Muscle layer of duodenum (tissue), 2 donors: ENCODE data around the gene GRK5.

Experiments used
- H3K27ac ChIP-seq: one replicate; pipeline ENCODE4 v1.7.0; 2013; ENCODE audit warnings: mild to moderate bottlenecking, low read length
- H3K27me3 ChIP-seq: one replicate; pipeline ENCODE4 v1.7.0; 2013; ENCODE audit warnings: low read depth, mild to moderate bottlenecking, control low read depth, low read length
- H3K36me3 ChIP-seq, 2 donors: one replicate each; pipeline ENCODE4 v1.7.0; 2013; ENCODE audit warnings: low read length in 2 of 2, control low read depth in 1 of 2, mild to moderate bottlenecking in 1 of 2; ENCODE audit not compliant: insufficient read depth in 2 of 2, control insufficient read depth in 1 of 2
- H3K4me1 ChIP-seq, 2 donors: one replicate each; pipeline ENCODE4 v1.7.0; 2013; ENCODE audit warnings: low read length in 2 of 2, mild to moderate bottlenecking in 2 of 2, control low read depth in 1 of 2, moderate library complexity in 1 of 2; ENCODE audit not compliant: insufficient read depth in 2 of 2, control insufficient read depth in 1 of 2
- H3K4me3 ChIP-seq, 2 donors: one replicate each; pipeline ENCODE4 v1.7.0; 2013; ENCODE audit warnings: low read length in 2 of 2, low read depth in 1 of 2, mild to moderate bottlenecking in 1 of 2
- H3K9me3 ChIP-seq, 2 donors: one replicate each; pipeline ENCODE4 v1.7.0; 2013; ENCODE audit warnings: low read length in 2 of 2, control low read depth in 1 of 2, mild to moderate bottlenecking in 1 of 2; ENCODE audit not compliant: control insufficient read depth in 1 of 2
- donor health status: healthy.

Gene GRK5

GRCh38 chr10:119495021-119495505 lies 287.7 kb downstream of the GRK5 start:
- Histone ChIP-seq H3K27ac (no peak overlapping the region), H3K4me3 (no peak overlapping the region), H3K9me3 (no peaks in the 10 kb centered on the region), H3K27me3 (no peaks in the 10 kb centered on the region), H3K36me3 (no peaks in the 10 kb centered on the region), H3K4me1 (peaks cover 5 to 32% of the 10 kb centered on the region in 2 donors)

GRCh38 chr10:119495545-119495944 lies 288.2 kb downstream of the GRK5 start:
- Histone ChIP-seq H3K27me3 (no peaks in the 10 kb centered on the region), H3K27ac (no peak overlapping the region), H3K4me3 (no peak overlapping the region)

GRCh38 chr10:119496273-119496672 lies 288.9 kb downstream of the GRK5 start:
- Histone ChIP-seq H3K36me3 (no peaks in the 10 kb centered on the region), H3K4me1 (peaks cover 5 to 38% of the 10 kb centered on the region in 2 donors), H3K9me3 (no peaks in the 10 kb centered on the region), H3K4me3 (no peak overlapping the region), H3K27me3 (no peaks in the 10 kb centered on the region), H3K27ac (no peak overlapping the region)

More at GRCh38 chr10:119495545-119495944, 288.2 kb downstream of the GRK5 start:
- Histone ChIP-seq H3K9me3 (no peaks in the 10 kb centered on the region), H3K36me3 (no peaks in the 10 kb centered on the region), H3K4me1 (peaks cover 5 to 33% of the 10 kb centered on the region in 2 donors)

GRCh38 chr10:119497243-119497642 lies 289.9 kb downstream of the GRK5 start:
- H3K4me3 ChIP-seq: no peak overlapping the region
- H3K9me3 ChIP-seq: no peaks in the 10 kb centered on the region
- no peaks in the 10 kb centered on the region for H3K27me3 ChIP-seq
- peaks cover 5 to 31% of the 10 kb centered on the region in 2 donors for H3K4me1 ChIP-seq
- H3K36me3 ChIP-seq: no peaks in the 10 kb centered on the region
- no peak overlapping the region for H3K27ac ChIP-seq

GRCh38 chr10:119498889-119499676 lies 291.7 kb downstream of the GRK5 start:
- peaks cover 0 to 4% of the 10 kb centered on the region in 2 donors for H3K36me3 ChIP-seq
- H3K27ac ChIP-seq: no peak overlapping the region

GRCh38 chr10:119499677-119500002 lies 292.3 kb downstream of the GRK5 start:
- no peak overlapping the region for H3K27ac ChIP-seq
- no peak overlapping the region for H3K4me3 ChIP-seq
- H3K36me3 ChIP-seq: peaks cover 0 to 4% of the 10 kb centered on the region in 2 donors

More at GRCh38 chr10:119498889-119499676, 291.7 kb downstream of the GRK5 start:
- no peaks in the 10 kb centered on the region for H3K27me3 ChIP-seq
- peaks cover 3 to 22% of the 10 kb centered on the region in 2 donors for H3K4me1 ChIP-seq
- no peaks in the 10 kb centered on the region for H3K9me3 ChIP-seq
- no peak overlapping the region for H3K4me3 ChIP-seq

GRCh38 chr10:119500123-119500795 lies 292.9 kb downstream of the GRK5 start:
- H3K36me3 ChIP-seq: peaks cover 0 to 4% of the 10 kb centered on the region in 2 donors
- H3K27me3 ChIP-seq: no peaks in the 10 kb centered on the region
- peaks cover 0 to 13% of the 10 kb centered on the region in 2 donors for H3K4me1 ChIP-seq
- H3K9me3 ChIP-seq: no peaks in the 10 kb centered on the region
- H3K4me3 ChIP-seq: no peak overlapping the region
- H3K27ac ChIP-seq: no peak overlapping the region

More at GRCh38 chr10:119499677-119500002, 292.3 kb downstream of the GRK5 start:
- Histone ChIP-seq H3K4me1 (peaks cover 0 to 17% of the 10 kb centered on the region in 2 donors), H3K9me3 (no peaks in the 10 kb centered on the region), H3K27me3 (no peaks in the 10 kb centered on the region)

GRCh38 chr10:119500821-119501220 lies 293.4 kb downstream of the GRK5 start:
- no peak overlapping the region for H3K4me3 ChIP-seq
- peaks cover 0 to 18% of the 10 kb centered on the region in 2 donors for H3K4me1 ChIP-seq
- no peaks in the 10 kb centered on the region for H3K27me3 ChIP-seq
- H3K9me3 ChIP-seq: no peaks in the 10 kb centered on the region
- H3K27ac ChIP-seq: no peak overlapping the region
- H3K36me3 ChIP-seq: peaks cover 0 to 6% of the 10 kb centered on the region in 2 donors

- H3K27ac ChIP-seq: no peak overlapping the region
- peaks cover 0 to 21% of the 10 kb centered on the region in 2 donors for H3K4me1 ChIP-seq
- no peaks in the 10 kb centered on the region for H3K27me3 ChIP-seq
These were observed 294.3 kb downstream of the GRK5 start for GRCh38 chr10:119501690-119502089.

GRCh38 chr10:119502209-119502608 lies 294.8 kb downstream of the GRK5 start:
- peaks cover 0 to 6% of the 10 kb centered on the region in 2 donors for H3K36me3 ChIP-seq
- H3K4me1 ChIP-seq: peaks cover 0 to 17% of the 10 kb centered on the region in 2 donors
- no peak overlapping the region for H3K4me3 ChIP-seq
- H3K9me3 ChIP-seq: no peaks in the 10 kb centered on the region
- H3K27ac ChIP-seq: no peak overlapping the region
- H3K27me3 ChIP-seq: no peaks in the 10 kb centered on the region

More at GRCh38 chr10:119501690-119502089, 294.3 kb downstream of the GRK5 start:
- H3K9me3 ChIP-seq: no peaks in the 10 kb centered on the region
- H3K4me3 ChIP-seq: no peak overlapping the region
- H3K36me3 ChIP-seq: peaks cover 0 to 6% of the 10 kb centered on the region in 2 donors

GRCh38 chr10:119502618-119503155 lies 295.3 kb downstream of the GRK5 start:
- H3K27me3 ChIP-seq: no peaks in the 10 kb centered on the region
- H3K36me3 ChIP-seq: peaks cover 0 to 6% of the 10 kb centered on the region in 2 donors
- H3K9me3 ChIP-seq: no peaks in the 10 kb centered on the region
- H3K4me1 ChIP-seq: peaks cover 0 to 15% of the 10 kb centered on the region in 2 donors
- no peak overlapping the region for H3K27ac ChIP-seq
- no peak overlapping the region for H3K4me3 ChIP-seq
